ENCODE measurements around the gene MS4A6A. TPM values are rescaled to one million over a fixed set of nuclear protein-coding genes. Genes with fewer than 3 reads are reported as not detected.

MS4A6A gene
- total RNA-seq: not detected in 2 replicates

GRCh38 chr11:60182541-60183330, at the start of gene MS4A6A:
MS4A6A (minus strand) TSS chr11:60183083; CDS start chr11:60181727, 1,356 bp downstream.

Other genes with a start within 250 kb of the MS4A6A start
- gene OOSP1, start 244.7 kb downstream of the MS4A6A start, total RNA-seq: not detected in 2 replicates
- not detected in 2 replicates for gene OOSP4A, start 219.1 kb downstream of the MS4A6A start, total RNA-seq
- gene OOSP4B, start 165.9 kb downstream of the MS4A6A start, total RNA-seq: not detected in 2 replicates
- gene OOSP2, start 142.7 kb downstream of the MS4A6A start, total RNA-seq: not detected in 2 replicates
- gene MS4A3, start 126.4 kb downstream of the MS4A6A start, total RNA-seq: not detected in 2 replicates
- gene MS4A2, start 94.4 kb downstream of the MS4A6A start, total RNA-seq: not detected in 2 replicates
- not detected in 2 replicates for gene MS4A4E, start 60.1 kb upstream of the MS4A6A start, total RNA-seq
- gene MS4A4A, start 97.6 kb upstream of the MS4A6A start, total RNA-seq: not detected in 2 replicates
- gene MS4A6E, start 144.2 kb upstream of the MS4A6A start, total RNA-seq: not detected in 2 replicates
- gene MS4A7, start 195.4 kb upstream of the MS4A6A start, total RNA-seq: not detected in 2 replicates
- not detected in 2 replicates for gene MS4A14, start 213.4 kb upstream of the MS4A6A start, total RNA-seq
- gene MS4A5, start 246.5 kb upstream of the MS4A6A start, total RNA-seq: not detected in 2 replicates